Neural progenitor cell (in vitro differentiated cells): ENCODE results near the gene GPR156.

ENCODE experiments used
- EZH2 ChIP-seq: fragments of 200-600 bp; sonication (generic); IDR thresholded peaks from 2 replicates; pipeline ENCODE4 v1.6.1; 2017; ENCODE audit warnings: antibody characterized with exemption, mild to moderate bottlenecking, moderate library complexity
- EZH2phosphoT487 ChIP-seq: fragments of 200-600 bp; sonication (generic); IDR thresholded peaks from 2 replicates; pipeline ENCODE4 v1.6.1; 2017; ENCODE audit warnings: antibody characterized with exemption
- TF ChIP-seq, protein P1 (sequence below): fragments of 200-600 bp; sonication (generic); IDR thresholded peaks from 2 replicates; pipeline ENCODE4 v1.5.1; 2017; ENCODE audit warnings: antibody characterized with exemption, mild to moderate bottlenecking

GRCh38 chr3:120130656-120131055, 154.4 kb downstream of the GPR156 start:
- TF ChIP-seq, protein P1, sequence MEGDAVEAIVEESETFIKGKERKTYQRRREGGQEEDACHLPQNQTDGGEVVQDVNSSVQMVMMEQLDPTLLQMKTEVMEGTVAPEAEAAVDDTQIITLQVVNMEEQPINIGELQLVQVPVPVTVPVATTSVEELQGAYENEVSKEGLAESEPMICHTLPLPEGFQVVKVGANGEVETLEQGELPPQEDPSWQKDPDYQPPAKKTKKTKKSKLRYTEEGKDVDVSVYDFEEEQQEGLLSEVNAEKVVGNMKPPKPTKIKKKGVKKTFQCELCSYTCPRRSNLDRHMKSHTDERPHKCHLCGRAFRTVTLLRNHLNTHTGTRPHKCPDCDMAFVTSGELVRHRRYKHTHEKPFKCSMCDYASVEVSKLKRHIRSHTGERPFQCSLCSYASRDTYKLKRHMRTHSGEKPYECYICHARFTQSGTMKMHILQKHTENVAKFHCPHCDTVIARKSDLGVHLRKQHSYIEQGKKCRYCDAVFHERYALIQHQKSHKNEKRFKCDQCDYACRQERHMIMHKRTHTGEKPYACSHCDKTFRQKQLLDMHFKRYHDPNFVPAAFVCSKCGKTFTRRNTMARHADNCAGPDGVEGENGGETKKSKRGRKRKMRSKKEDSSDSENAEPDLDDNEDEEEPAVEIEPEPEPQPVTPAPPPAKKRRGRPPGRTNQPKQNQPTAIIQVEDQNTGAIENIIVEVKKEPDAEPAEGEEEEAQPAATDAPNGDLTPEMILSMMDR = no peak
- TF ChIP-seq EZH2 = no peak
- no peak for TF ChIP-seq EZH2phosphoT487
